ENCODE results near the gene ASPG.

DNA sequence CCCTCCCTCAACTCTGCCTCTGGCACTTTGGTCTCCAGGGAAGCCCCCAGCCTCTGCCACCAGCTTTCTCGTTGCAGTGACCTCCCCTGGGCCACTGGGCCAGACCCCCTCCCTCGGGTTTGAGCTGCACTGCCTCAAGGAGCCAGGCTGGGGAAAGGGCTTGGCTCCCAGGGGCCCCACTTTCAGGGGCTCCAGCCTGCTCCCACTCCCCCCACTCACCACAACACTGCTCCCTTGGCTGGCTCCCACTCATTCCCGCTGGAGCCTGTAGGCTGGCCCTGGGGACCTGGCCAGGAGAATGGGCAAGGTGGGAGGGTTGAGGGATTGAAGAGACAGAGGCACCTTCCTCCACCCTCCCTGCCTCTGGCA is 33.6 kb downstream of the ASPG start:
- no peak for TF ChIP-seq EZH2 (IDR thresholded peaks at IDR 0.05; ENCODE audit: low read depth)
- TF ChIP-seq, protein P1, sequence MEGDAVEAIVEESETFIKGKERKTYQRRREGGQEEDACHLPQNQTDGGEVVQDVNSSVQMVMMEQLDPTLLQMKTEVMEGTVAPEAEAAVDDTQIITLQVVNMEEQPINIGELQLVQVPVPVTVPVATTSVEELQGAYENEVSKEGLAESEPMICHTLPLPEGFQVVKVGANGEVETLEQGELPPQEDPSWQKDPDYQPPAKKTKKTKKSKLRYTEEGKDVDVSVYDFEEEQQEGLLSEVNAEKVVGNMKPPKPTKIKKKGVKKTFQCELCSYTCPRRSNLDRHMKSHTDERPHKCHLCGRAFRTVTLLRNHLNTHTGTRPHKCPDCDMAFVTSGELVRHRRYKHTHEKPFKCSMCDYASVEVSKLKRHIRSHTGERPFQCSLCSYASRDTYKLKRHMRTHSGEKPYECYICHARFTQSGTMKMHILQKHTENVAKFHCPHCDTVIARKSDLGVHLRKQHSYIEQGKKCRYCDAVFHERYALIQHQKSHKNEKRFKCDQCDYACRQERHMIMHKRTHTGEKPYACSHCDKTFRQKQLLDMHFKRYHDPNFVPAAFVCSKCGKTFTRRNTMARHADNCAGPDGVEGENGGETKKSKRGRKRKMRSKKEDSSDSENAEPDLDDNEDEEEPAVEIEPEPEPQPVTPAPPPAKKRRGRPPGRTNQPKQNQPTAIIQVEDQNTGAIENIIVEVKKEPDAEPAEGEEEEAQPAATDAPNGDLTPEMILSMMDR (conservative IDR thresholded peaks at IDR 0.05) = no peak

Measured in PC-9 (cell line).